GM18498 (cell line): ENCODE data around the gene ZNF862.
"Not testable (repeated sequence)": the region's sequence is repeated elsewhere in the genome, so short reads cannot be mapped to it uniquely, and the experiment has no call there.

Experiments used
- ATAC-seq: cut with Tn5 transposase; IDR thresholded peaks from one replicate; pipeline ENCODE4 v1.9.1; 2021; ENCODE audit warnings: mild to moderate bottlenecking, moderate library complexity; ENCODE audit not compliant: unreplicated experiment

Gene ZNF862

DNA sequence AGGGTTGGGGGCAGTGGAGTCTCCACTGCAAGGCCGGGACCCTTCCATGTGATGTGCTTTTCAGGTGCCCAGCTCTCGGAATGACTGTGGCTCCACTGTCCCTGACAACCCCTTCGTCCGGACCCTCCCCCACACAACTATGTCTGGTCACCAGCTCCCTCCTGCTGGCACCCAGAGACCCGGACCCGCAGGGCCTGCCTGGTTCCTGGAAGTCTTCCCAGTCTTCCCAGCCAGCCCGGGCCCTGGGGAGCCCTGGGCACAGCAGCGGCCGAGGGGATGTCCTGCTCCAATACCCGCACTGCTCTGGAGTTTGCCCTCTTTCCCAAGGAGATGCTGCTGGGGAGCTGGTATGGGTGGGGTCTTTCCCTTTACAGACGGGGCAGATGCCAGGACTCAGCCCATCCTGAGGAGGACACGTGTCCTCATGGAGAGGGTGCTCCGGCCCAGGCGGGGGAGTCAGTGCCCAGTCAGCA, 41.1 kb downstream of the ZNF862 start:
- ATAC-seq: no peak

DNA sequence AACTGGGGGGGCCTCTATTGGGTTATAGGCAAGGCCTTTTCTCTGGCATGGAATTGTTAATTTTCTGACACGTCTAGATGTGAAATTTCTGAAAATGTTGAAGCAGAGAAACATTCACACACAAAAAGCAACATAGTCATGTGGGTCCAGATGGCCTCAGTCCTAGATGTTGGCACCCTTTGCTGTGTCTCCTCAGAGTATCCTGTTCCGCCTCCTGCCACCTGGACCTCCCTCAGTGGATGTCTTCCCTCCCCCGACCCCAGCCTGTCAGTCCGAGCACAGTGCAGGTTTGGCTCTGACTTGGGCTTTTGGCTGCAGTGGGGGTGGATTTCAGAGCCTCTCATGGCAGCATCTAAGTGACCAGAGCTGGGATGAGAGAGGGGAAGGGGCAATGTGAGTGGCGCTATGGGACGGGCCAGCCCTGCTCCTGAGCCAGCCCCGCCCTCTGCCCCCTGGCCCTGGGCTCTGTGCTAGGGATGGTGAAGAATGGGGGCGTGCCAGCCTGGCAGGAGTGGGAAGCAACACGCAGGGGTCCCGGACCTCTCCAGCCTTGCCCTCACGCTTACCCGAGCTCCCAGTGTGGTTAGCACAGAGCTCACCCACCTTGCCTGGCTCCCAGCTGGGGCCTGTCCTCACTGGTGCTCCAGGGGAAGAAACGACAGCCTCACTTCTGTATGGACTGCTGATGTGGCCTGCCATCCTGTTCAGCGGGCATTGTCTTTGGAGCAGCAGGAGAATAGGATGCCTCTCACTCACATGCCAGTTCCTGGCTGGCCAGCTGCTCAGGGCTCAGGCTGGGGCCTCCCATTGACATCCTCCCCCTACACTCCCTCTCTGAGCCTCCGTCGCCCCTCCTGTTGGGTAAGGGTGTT, 41.8 kb downstream of the ZNF862 start:
- no peak for ATAC-seq

- ATAC-seq: no peak
Measured at GRCh38 chr7:149880638-149881311, 42.6 kb downstream of the ZNF862 start.

GRCh38 chr7:149881328-149882247, 43.4 kb downstream of the ZNF862 start:
- no peak for ATAC-seq

DNA sequence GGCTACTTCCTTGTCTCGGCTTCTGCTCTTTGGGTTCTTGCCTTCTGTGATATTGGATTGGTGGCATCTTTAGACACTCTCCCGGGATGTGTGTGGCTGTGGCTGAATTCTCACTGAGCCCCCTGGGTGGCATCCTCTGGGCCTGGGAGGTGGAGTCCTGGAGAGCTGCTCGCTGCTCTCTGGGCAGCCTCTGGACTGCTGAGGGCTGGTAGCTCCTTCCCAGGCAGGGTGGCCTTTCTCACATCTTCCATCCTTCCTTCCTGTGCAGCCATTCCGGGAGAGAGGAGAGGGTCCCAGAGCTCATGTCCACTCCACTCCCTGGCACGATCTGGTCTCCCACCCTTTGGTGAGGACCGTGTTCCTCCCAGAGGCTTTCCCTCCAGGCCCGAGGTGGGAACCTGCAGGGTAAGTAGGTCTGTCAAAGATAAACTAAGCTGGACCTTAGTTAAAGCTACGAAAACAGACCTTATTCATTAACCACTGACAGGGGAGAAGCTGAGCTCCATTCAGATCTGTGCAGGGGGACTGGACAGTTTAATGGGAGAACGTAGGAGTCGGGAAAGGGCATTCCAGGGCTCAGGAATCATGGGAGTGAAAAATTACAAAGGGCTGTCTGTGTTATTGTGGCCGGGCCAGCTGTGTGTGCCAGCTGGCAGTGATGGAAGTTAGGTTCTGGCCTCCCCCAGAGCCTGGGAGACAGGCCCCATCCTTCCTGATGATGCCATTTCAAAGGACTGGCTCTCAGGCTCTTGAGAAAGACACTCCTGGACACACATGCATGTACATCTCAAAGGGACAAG, 44.3 kb downstream of the ZNF862 start:
- no peak for ATAC-seq

- ATAC-seq: no peak
Measured at GRCh38 chr7:149883048-149883438, 44.9 kb downstream of the ZNF862 start.

- no peak for ATAC-seq
Measured at GRCh38 chr7:149883452-149883861, 45.3 kb downstream of the ZNF862 start.

- no peak for ATAC-seq
Measured at GRCh38 chr7:149884016-149884415, 45.8 kb downstream of the ZNF862 start.

DNA sequence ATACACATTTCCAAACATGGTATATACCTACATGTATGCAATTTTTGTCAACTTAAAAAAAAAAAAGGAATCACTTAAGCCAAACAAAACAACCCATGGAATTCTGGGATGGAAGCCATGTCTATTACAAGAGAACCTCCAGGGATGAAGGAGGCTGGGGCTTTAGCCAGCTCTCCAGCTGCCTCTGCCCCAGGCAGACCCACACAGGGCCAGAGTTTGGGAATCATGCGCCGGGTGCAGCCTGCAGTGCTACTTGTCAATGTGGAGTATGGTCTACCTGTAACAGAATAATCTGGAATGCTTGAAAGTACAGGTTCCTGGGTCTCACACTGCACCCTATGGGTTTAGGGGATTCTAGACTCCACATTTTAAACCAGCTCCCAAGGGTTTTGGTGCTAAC, 46.4 kb downstream of the ZNF862 start:
- no peak for ATAC-seq

- no peak for ATAC-seq
Measured at GRCh38 chr7:149885191-149886017, 47.2 kb downstream of the ZNF862 start.

DNA sequence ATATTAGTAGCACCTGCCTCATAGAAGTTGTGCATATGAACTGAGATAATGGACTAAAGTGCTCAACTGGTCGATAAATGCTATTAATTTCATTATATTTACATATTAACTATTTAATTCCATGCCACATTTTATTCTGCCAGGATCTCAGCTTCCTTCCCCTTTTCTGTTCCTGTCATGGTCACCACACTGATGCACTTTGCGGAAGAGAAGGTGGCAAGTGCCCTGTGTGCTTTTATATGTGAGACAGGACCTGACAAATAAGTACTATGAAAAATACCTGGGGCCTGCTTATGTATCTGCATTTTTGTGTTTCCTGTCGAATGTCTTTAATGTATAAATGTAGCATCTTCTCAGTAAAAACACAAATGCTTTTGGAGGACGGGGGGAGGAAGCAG, 47.8 kb downstream of the ZNF862 start:
- no peak for ATAC-seq

DNA sequence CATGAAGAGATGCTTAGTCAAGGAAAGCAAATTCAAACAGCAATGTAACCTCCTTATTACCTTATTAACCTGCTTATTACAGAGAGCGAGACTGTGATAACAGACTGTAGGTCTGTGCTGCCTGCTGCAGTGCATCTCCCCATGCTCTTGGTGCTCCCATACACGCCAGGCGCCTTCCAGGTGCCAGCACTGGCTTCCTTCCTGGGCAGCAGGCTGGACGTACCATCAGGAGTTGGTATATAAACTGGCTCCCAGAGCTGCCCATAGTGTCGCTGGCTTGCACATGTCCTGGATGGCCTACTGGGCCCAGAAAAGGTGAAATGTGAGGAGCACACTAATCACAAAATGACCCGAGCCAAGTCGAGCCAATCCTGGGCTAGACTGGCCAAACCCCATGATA, 49.1 kb downstream of the ZNF862 start:
- no peak for ATAC-seq

DNA sequence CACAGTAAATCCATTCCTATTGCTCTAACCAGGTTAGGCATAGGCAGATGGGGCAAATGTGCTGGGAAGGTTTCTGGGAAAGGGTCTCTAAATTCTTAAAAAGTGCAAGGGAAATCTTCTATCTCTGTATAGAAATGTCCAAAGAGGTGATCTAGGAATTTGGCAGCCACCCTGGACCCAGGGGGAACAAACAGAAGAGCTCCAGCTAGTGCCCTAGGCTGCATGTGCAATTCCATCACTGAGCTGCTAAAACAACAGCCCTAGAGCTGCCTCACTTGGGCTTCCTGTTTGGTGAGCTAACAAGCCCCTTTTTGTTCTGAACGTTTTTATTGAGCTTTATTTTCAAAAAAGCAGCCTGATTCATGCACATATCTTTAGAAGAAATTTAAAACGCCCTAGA, 52.5 kb downstream of the ZNF862 start:
- not testable (repeated sequence) for ATAC-seq

DNA sequence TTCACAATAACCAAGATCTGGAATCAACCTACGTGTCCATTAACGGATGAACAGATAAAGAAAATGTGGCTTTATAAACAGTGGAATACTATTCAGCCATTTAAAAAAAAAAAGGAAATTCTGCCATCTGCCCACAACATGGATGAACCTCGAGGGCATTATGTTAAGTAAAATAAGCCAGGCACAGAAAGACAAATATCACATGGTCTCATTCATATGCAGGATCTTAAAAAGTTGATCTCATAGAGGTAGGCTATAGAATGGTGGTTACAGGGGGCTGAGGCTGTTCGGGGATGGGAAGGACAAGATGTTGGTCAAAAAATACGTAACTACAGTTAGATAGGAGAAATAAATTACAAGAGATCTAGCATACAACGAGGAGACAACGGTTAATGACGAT, 56.8 kb downstream of the ZNF862 start:
- ATAC-seq: not testable (repeated sequence)

GRCh38 chr7:149907776-149908376, 69.7 kb downstream of the ZNF862 start:
- ATAC-seq: not testable (repeated sequence)

GRCh38 chr7:149910219-149910618, 72.0 kb downstream of the ZNF862 start:
- not testable (repeated sequence) for ATAC-seq

DNA sequence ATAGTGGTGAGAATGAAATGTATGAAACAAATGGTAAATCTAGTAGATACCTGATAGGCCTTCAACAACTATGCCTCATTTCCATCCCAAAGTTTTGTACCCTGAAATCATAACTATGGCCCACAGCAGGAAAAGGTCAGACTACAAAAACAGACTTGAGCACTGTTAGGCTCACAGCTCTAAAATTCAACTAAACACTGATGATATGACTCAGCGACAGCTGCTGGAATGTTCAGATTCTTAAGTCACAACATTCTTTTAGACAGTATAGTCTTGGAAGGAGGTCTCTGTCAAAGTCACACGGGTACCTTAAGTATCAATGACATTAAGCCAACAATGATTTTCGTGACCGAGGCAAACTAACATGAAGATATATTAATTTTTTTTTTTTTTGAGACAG, 74.0 kb downstream of the ZNF862 start:
- ATAC-seq: not testable (repeated sequence)
